Spinal cord (tissue), 10 donors: ENCODE results near the gene AASDHPPT. TPM values are rescaled to one million over a fixed set of nuclear protein-coding genes. Genes with fewer than 3 reads are reported as not detected.
A peak's percentile ranks its signal among the peaks of the same experiment; 100 is the strongest.

Source experiments
- DNase-seq, 6 donors: peaks; one replicate each; pipeline versions ENCODE4 v3.0.0 to v3.0.0-alpha.2; 2013 to 2015; ENCODE audit warnings: low spot score in 6 of 6, low read depth in 4 of 6
- H3K27ac ChIP-seq: one replicate; pipeline ENCODE4 v1.5.1; 2013; ENCODE audit warnings: low read depth, low read length, control low read depth
- H3K27me3 ChIP-seq: one replicate; pipeline ENCODE4 v1.6.1; 2013; ENCODE audit warnings: low read length; ENCODE audit not compliant: control insufficient read depth, insufficient read depth
- H3K36me3 ChIP-seq: one replicate; pipeline ENCODE4 v1.6.1; 2013; ENCODE audit warnings: low read length; ENCODE audit not compliant: control insufficient read depth, insufficient read depth
- H3K4me1 ChIP-seq: one replicate; pipeline ENCODE4 v1.6.1; 2013; ENCODE audit warnings: low read length; ENCODE audit not compliant: control insufficient read depth, insufficient read depth
- H3K4me3 ChIP-seq: one replicate; pipeline ENCODE4 v1.5.1; 2013; ENCODE audit warnings: low read depth, low read length, control low read depth
- H3K9me3 ChIP-seq: one replicate; pipeline ENCODE4 v1.6.1; 2013; ENCODE audit warnings: low read length; ENCODE audit not compliant: control insufficient read depth, insufficient read depth
- WGBS: methylation state at CpG from one replicate; pipeline ENCODE4 v1.1.5; 2013; ENCODE audit warnings: missing lambda C conversion rate; ENCODE audit not compliant: insufficient coverage; 5-methylcytosine and 5-hydroxymethylcytosine counted together
- long read RNA-seq, 4 donors: transcript quantifications; one replicate each; lab custom pipeline, GENCODE V29; 2026
- polyA plus RNA-seq, 2 donors: library from polyadenylated mRNA; unstranded; fragments of 120-200 nt; gene quantifications; one replicate each; pipeline ENCODE4 v1.2.1, GENCODE V29; 2013; ENCODE audit not compliant: insufficient read length in 2 of 2
- total RNA-seq, 2 donors: library from RNA; depleted of rRNA in 1 of 2; stranded (reverse); fragments of 120-200 nt in 1 of 2; fragments of >200 nt in 1 of 2; gene quantifications; one replicate each; pipeline versions ENCODE4 v1.2.3 to v1.2.4, GENCODE V29; 2013 to 2014
- donor health status: healthy.

The AASDHPPT gene
- total RNA-seq (100 to 1,000 TPM in 1 of 2 donors, 10 to 100 TPM in 1; 83.6 to 159 TPM), polyA plus RNA-seq (100 to 1,000 TPM; 128 to 172 TPM)
- long read RNA-seq, donor 1, full-length matches to known transcripts: 104 of 263 reads
- long read RNA-seq, donor 1, partial matches to known transcripts: 159 of 263 reads
- long read RNA-seq, donor 1, other reads (novel, unspliced or antisense): 0 of 263 reads
- long read RNA-seq, donor 2, transcript AASDHPPT-201 (6 exons, 2,955 nt): major isoform, 35 of 35 reads
- long read RNA-seq, donor 2, partial matches to known transcripts: 0 of 35 reads
- long read RNA-seq, donor 2, other reads (novel, unspliced or antisense): 0 of 35 reads
- long read RNA-seq, donor 3, full-length matches to known transcripts: 66 of 66 reads
- long read RNA-seq, donor 3, partial matches to known transcripts: 0 of 66 reads
- long read RNA-seq, donor 3, other reads (novel, unspliced or antisense): 0 of 66 reads
- long read RNA-seq, donor 4, transcript AASDHPPT-201 (6 exons, 2,955 nt): major isoform, 33 of 40 reads
- long read RNA-seq, donor 4, partial matches to known transcripts: 5 of 40 reads
- long read RNA-seq, donor 4, other reads (novel, unspliced or antisense): 0 of 40 reads

DNA sequence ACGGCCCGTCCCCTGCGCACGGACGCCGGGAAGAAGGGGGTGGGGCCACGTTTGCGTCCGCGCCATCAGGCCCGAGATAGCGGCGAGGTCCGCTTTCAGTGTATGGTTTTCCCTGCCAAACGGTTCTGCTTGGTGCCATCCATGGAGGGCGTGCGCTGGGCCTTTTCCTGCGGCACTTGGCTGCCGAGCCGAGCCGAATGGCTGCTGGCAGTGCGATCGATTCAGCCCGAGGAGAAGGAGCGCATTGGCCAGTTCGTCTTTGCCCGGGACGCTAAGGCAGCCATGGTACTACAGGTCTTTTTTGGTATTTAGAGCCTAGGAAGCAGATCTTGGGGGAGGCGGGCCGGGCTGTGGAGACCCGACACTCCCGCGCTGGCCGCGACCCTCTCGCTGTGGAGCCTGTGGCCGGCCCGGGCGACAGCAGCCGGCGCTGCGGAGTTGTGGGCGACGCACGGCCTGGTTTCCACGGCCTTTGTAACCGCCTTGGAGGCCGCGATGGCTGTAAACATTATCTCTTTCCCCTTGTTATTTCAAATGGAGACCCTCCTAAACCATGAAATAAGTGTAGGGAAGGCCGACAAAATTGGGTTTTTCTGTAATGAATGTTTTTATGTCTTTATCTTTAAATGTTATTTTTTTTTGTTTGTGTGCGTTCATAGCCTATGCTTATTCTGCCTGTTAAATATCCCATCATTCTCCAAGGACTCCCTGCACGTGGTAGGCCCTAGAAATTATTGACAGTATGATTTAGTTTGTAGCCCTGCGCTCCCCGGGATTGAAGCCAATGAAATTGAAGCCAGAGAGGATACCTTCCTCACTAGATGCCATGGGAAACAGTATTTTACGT is at the start of gene AASDHPPT:
Gene AASDHPPT, plus strand, starts transcription at position 54 of the 847 bp plus-strand sequence. Its CDS starts 49 bp downstream, at position 103.
- H3K4me3 ChIP-seq: peak within 1 kb of the TSS; percentile 99
- DNase-seq: peak in 5 of 6 donors; percentile 45 to 86 (median 74)
- H3K27ac ChIP-seq: peak within 1 kb of the TSS; percentile 99
- H3K4me1 ChIP-seq: no peaks in the 10 kb centered on the region
- no peaks in the 10 kb centered on the region for H3K27me3 ChIP-seq
- under 1% methylated on average over 39 of the region's 55 CpGs for WGBS
- no peaks in the 10 kb centered on the region for H3K36me3 ChIP-seq
- H3K9me3 ChIP-seq: no peaks in the 10 kb centered on the region

- H3K4me3 ChIP-seq: no peak overlapping the region
- no peaks in the 10 kb centered on the region for H3K9me3 ChIP-seq
- H3K36me3 ChIP-seq: no peaks in the 10 kb centered on the region
- DNase-seq: no peak
- no peaks in the 10 kb centered on the region for H3K4me1 ChIP-seq
- no CpG with 5 or more reads among the region's 4 CpGs for WGBS
- H3K27me3 ChIP-seq: no peaks in the 10 kb centered on the region
- H3K27ac ChIP-seq: no peak overlapping the region
These were observed 46.9 kb upstream of the AASDHPPT start for GRCh38 chr11:106030609-106031008.

DNA sequence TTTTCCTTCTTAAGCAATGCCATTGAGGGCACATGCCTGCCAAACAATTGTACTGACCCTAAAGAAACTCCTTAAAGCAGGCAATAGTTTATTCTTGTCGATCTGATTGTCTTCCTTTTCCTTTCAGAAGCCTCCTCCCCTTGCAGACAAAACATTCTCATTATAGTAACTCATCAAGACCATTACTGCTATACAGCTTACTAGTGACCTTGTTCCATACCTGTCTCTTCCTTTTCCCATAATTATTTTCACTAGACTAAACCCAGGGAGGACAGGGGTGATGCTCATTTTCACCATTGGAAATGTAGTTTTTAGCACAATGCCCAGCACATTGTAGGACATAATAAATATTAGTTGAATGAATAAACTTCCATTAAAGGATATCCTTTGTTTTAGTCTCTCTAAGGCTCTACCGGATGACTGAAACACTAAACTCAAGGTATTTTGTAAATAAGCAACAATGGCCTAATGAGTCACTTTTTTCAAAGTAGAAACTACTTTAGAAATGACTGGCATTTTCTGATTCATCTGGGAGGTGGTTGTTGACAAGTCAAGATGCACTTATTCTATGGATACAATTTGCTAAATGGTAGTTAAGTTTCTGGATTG is 46.2 kb upstream of the AASDHPPT start:
- Histone ChIP-seq H3K9me3 (no peaks in the 10 kb centered on the region), H3K4me1 (no peaks in the 10 kb centered on the region), H3K36me3 (no peaks in the 10 kb centered on the region), H3K4me3 (no peak overlapping the region), H3K27ac (no peak overlapping the region), H3K27me3 (no peaks in the 10 kb centered on the region)
- WGBS: 11% methylated on average over 1 of the region's 2 CpGs
- DNase-seq: no peak

GRCh38 chr11:106031936-106032335 is 45.5 kb upstream of the AASDHPPT start:
- Histone ChIP-seq H3K27me3 (no peaks in the 10 kb centered on the region), H3K27ac (no peak overlapping the region), H3K4me1 (no peaks in the 10 kb centered on the region), H3K9me3 (no peaks in the 10 kb centered on the region), H3K36me3 (no peaks in the 10 kb centered on the region), H3K4me3 (no peak overlapping the region)
- 100% methylated on average over 1 of the region's 3 CpGs for WGBS
- DNase-seq: no peak

DNA sequence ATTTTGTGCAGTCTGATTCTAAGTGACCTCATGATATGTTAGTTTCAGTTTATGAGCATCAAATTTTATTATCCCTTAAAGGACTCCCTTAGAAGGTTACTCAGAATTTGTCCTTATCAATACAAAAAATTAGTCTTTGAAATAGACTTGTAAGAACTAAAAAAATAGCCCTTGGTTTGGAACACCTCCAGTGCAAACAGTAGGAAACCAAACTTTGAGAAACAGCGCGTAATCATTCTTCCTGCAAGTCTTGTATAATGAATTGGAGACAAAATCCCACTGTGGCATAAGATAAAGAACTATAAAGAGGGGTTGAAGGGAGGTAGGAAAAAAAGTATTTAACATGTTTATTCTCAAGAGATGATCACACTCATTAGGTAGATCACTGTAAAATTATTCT is 44.6 kb upstream of the AASDHPPT start:
- no CpG with 5 or more reads among the region's 2 CpGs for WGBS
- Histone ChIP-seq H3K9me3 (no peaks in the 10 kb centered on the region), H3K27me3 (no peaks in the 10 kb centered on the region), H3K4me3 (no peak overlapping the region), H3K27ac (no peak overlapping the region), H3K4me1 (no peaks in the 10 kb centered on the region), H3K36me3 (no peaks in the 10 kb centered on the region)
- no peak for DNase-seq

DNA sequence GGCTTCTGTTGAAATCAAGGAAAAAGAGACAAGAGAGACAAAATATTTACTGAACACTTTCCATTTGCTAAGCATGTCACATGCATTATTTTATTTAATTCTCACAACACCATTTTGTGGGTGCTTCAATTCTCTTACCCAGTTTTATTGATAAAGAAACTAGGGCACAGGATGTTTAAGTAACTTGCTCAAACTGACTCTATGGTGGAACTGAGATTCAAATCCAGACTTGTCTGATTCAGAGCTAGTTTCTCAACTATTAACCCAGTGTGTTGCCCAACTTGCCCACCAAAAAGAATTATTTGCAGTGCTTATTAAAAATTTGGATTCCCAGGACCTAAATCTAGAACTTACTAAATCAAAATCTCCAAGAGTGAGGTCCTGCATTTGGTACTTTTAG is 33.9 kb upstream of the AASDHPPT start:
- no peaks in the 10 kb centered on the region for H3K9me3 ChIP-seq
- H3K4me1 ChIP-seq: no peaks in the 10 kb centered on the region
- no peak for DNase-seq

DNA sequence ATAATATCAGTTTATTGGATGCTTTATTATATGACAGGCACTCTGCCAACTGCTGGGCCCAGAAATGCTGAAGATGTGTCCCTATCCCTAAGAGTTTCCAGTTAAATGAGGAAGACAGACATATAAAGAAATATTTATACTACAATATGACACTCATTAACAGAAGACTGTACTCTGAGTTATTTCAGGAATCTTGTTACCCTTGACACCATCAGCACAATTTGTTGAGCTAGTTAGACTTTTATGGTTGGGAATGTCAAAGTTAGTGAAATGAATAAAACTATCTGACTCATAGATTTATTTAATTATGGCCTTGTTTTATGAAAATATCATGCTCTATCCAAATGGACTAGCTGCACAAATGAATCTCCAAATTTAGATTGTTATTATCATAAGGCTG is 29.8 kb upstream of the AASDHPPT start:
- H3K27ac ChIP-seq: no peak overlapping the region
- H3K36me3 ChIP-seq: no peaks in the 10 kb centered on the region
- H3K4me1 ChIP-seq: no peaks in the 10 kb centered on the region
- no peaks in the 10 kb centered on the region for H3K27me3 ChIP-seq
- DNase-seq: no peak
- no peak overlapping the region for H3K4me3 ChIP-seq
- no peaks in the 10 kb centered on the region for H3K9me3 ChIP-seq

More for the DNA sequence above, 33.9 kb upstream of the AASDHPPT start:
- Histone ChIP-seq H3K36me3 (no peaks in the 10 kb centered on the region), H3K27me3 (no peaks in the 10 kb centered on the region), H3K4me3 (no peak overlapping the region), H3K27ac (no peak overlapping the region)

DNA sequence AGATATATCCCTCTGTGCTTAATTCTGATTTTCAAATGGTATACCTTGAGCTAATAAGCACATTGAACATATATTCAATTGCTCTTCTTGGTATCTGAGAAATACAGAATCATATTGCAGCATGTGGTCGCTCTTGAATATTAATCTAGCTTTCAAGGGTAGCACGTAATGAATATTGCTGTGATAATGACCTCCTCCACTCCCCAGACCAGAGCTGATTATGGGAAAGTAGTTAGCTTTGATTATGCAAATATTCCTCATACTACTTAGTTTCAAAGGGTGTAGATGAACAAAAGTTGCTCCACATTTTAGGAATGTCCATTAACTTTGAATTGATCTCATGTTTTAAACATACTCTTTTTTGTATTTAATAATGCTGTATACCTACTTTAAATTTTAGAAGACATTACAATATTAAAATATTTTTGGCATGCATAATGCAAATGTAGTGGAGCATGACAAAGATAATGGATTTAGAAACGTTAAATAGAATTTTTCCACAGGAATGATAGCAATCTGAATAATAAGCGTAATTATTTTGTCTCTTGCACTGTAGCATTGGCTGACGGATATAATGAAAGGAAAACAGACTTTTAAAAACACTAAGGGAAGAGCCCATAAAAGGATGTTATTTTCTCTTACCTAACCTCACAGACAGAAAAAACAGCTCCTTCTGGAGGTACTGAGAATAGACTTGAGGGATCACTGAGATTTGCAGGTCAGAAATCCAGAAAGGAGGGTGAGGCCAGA is 27.6 kb upstream of the AASDHPPT start:
- Histone ChIP-seq H3K9me3 (no peaks in the 10 kb centered on the region), H3K36me3 (no peaks in the 10 kb centered on the region), H3K27ac (no peak overlapping the region), H3K27me3 (no peaks in the 10 kb centered on the region), H3K4me1 (no peaks in the 10 kb centered on the region), H3K4me3 (no peak overlapping the region)
- DNase-seq: peak in 1 of 6 donors; percentile 60
- WGBS: no CpG with 5 or more reads among the region's 5 CpGs

DNA sequence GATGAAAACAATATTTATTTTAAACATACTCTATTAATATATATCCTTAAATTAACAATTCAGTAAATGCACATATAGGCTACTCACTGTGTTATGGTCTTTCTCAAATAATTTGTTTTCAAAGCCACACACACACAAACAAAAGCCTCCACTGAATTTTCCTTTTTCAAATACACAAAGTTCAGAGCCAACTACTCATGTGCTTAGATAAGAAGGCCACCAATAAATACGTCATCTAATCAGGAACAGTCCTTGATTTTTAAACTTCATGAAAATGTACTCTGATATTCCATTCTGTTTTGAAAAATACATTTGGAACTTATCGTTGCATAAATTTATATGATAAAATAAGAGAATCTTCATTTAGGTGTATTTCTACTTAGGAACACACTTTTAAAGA is 26.4 kb upstream of the AASDHPPT start:
- no peaks in the 10 kb centered on the region for H3K36me3 ChIP-seq
- no peak overlapping the region for H3K27ac ChIP-seq
- H3K9me3 ChIP-seq: no peaks in the 10 kb centered on the region
- H3K4me1 ChIP-seq: no peaks in the 10 kb centered on the region
- no CpG with 5 or more reads among the region's 2 CpGs for WGBS
- no peaks in the 10 kb centered on the region for H3K27me3 ChIP-seq
- no peak overlapping the region for H3K4me3 ChIP-seq
- DNase-seq: no peak
